Measurements from ENCODE around the gene SOHLH1. TPM values are rescaled to one million over a fixed set of nuclear protein-coding genes. Genes with fewer than 3 reads are reported as not detected.

The SOHLH1 gene
- polyA plus RNA-seq, 2 of the 4 experiments (the other 2 are of a cell fraction), result not detected

DNA sequence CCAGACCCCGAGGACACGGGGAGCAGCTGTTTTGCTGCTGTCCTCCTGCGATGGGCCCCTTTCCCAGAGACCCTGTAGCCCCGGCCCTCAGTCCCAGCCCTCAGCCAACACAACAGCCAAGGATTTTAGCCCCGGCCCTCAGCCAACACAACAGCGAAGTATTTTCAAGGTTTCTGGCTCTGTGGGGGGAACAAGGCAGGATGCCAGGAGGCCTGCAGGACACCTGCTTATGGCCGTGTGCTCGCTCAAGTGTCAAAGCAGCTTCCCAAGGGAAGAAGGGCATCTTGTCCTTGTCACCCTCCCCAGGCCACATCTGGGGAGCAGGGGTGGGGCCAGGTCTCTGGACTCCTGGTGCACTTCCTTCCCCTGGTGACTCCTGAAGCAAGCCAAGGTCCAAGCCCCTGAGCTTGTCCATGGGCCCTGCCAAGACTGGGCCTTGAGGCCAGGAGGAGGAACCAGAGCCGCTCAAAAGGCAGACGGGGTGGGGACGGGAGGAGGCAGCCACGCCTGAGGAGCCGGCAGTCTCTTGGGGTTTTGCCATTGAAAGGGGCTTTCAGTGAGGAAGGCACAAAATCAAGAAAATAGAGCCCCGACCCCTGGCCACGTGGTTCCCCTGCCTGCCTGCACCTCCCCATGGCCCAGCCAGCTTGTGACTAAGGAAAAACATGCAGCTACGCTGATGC, 13.5 kb upstream of the SOHLH1 start:
- ATAC-seq (no peak), DNase-seq (ENCODE audit: low read depth in 1 of 2, low spot score in 1 of 2) (no peak), FAIRE-seq (no peak)
- CTCF ChIA-PET, result interaction anchor here (0.7 to 1.6 kb wide), 5 partner anchors 10 to 153 kb away, joined by 3 to 6 read pairs (median 3); partner anchors contain the start of gene KCNT1
- TF ChIP-seq ESRRA (IDR thresholded peaks at IDR 0.05; ENCODE audit: borderline replicate concordance, low read length) (no peak), RCOR1 (IDR thresholded peaks at IDR 0.05; ENCODE audit: low read depth, low read length) (no peak), KDM5A (IDR thresholded peaks at IDR 0.05) (no peak), POLR2AphosphoS2 (conservative IDR thresholded peaks at IDR 0.05; ENCODE audit: low read length) (no peak), SMC3 (IDR thresholded peaks at IDR 0.05) (no peak), ZC3H11A (IDR thresholded peaks at IDR 0.05) (no peak), HDAC2 (IDR thresholded peaks at IDR 0.05) (no peak), HOXB5 (CRISPR knock-in tag; IDR thresholded peaks at IDR 0.05) (no peak), POLR2A (IDR thresholded peaks at IDR 0.05; ENCODE audit: low read length) (no peak), NPAS2 (CRISPR knock-in tag; IDR thresholded peaks at IDR 0.05; ENCODE audit: borderline replicate concordance) (no peak), JUNB (IDR thresholded peaks at IDR 0.05) (no peak), ZNF302 (CRISPR knock-in tag; IDR thresholded peaks at IDR 0.05) (no peak), ZFP36 (IDR thresholded peaks at IDR 0.05; ENCODE audit: borderline replicate concordance, partially characterized antibody) (no peak)
- TF ChIP-seq, protein P1, sequence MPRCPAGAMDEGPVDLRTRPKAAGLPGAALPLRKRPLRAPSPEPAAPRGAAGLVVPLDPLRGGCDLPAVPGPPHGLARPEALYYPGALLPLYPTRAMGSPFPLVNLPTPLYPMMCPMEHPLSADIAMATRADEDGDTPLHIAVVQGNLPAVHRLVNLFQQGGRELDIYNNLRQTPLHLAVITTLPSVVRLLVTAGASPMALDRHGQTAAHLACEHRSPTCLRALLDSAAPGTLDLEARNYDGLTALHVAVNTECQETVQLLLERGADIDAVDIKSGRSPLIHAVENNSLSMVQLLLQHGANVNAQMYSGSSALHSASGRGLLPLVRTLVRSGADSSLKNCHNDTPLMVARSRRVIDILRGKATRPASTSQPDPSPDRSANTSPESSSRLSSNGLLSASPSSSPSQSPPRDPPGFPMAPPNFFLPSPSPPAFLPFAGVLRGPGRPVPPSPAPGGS (IDR thresholded peaks at IDR 0.05), result no peak
- TF ChIP-seq, protein P2, sequence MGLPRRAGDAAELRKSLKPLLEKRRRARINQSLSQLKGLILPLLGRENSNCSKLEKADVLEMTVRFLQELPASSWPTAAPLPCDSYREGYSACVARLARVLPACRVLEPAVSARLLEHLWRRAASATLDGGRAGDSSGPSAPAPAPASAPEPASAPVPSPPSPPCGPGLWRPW (IDR thresholded peaks at IDR 0.05), result no peak
- TF ChIP-seq, protein P3, sequence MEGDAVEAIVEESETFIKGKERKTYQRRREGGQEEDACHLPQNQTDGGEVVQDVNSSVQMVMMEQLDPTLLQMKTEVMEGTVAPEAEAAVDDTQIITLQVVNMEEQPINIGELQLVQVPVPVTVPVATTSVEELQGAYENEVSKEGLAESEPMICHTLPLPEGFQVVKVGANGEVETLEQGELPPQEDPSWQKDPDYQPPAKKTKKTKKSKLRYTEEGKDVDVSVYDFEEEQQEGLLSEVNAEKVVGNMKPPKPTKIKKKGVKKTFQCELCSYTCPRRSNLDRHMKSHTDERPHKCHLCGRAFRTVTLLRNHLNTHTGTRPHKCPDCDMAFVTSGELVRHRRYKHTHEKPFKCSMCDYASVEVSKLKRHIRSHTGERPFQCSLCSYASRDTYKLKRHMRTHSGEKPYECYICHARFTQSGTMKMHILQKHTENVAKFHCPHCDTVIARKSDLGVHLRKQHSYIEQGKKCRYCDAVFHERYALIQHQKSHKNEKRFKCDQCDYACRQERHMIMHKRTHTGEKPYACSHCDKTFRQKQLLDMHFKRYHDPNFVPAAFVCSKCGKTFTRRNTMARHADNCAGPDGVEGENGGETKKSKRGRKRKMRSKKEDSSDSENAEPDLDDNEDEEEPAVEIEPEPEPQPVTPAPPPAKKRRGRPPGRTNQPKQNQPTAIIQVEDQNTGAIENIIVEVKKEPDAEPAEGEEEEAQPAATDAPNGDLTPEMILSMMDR (IDR thresholded peaks at IDR 0.05), result no peak
- TF ChIP-seq, protein P4, sequence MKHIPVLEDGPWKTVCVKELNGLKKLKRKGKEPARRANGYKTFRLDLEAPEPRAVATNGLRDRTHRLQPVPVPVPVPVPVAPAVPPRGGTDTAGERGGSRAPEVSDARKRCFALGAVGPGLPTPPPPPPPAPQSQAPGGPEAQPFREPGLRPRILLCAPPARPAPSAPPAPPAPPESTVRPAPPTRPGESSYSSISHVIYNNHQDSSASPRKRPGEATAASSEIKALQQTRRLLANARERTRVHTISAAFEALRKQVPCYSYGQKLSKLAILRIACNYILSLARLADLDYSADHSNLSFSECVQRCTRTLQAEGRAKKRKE (CRISPR knock-in tag; IDR thresholded peaks at IDR 0.05; ENCODE audit: low read depth), result no peak
- TF ChIP-seq, protein P5, sequence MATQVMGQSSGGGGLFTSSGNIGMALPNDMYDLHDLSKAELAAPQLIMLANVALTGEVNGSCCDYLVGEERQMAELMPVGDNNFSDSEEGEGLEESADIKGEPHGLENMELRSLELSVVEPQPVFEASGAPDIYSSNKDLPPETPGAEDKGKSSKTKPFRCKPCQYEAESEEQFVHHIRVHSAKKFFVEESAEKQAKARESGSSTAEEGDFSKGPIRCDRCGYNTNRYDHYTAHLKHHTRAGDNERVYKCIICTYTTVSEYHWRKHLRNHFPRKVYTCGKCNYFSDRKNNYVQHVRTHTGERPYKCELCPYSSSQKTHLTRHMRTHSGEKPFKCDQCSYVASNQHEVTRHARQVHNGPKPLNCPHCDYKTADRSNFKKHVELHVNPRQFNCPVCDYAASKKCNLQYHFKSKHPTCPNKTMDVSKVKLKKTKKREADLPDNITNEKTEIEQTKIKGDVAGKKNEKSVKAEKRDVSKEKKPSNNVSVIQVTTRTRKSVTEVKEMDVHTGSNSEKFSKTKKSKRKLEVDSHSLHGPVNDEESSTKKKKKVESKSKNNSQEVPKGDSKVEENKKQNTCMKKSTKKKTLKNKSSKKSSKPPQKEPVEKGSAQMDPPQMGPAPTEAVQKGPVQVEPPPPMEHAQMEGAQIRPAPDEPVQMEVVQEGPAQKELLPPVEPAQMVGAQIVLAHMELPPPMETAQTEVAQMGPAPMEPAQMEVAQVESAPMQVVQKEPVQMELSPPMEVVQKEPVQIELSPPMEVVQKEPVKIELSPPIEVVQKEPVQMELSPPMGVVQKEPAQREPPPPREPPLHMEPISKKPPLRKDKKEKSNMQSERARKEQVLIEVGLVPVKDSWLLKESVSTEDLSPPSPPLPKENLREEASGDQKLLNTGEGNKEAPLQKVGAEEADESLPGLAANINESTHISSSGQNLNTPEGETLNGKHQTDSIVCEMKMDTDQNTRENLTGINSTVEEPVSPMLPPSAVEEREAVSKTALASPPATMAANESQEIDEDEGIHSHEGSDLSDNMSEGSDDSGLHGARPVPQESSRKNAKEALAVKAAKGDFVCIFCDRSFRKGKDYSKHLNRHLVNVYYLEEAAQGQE (IDR thresholded peaks at IDR 0.05), result no peak
- WGBS (ENCODE audit: missing lambda C conversion rate), result 21% methylated on average over 14 of the region's 16 CpGs
- Histone ChIP-seq H3K4me3 (no peak overlapping the region), H3K4me1 (no peaks in the 10 kb centered on the region), H3K4me2 (no peak overlapping the region), H3K9me3 (no peaks in the 10 kb centered on the region), H3K27ac (no peak overlapping the region)
- POLR2A ChIA-PET, result no interaction called here

DNA sequence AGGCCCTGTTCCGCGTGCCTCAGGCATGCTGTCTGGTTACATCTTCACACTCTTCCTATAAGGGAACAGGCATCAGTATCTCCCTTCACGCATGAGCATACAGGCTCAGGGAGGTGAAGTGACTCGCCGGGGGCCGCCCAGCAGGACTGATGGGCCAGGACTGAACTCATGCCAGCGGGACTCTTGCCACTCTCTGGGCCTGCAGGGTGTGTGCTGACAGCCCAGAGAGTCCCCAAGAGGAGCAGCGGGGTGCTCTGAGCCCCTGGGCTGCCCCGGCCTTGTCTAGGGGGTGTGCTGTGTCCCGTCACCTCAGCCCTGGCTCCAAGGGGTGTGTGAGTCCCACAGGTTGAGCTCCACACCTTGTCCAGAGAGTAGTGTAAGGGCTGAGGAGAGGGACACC, 12.6 kb upstream of the SOHLH1 start:
- Histone ChIP-seq H3K4me2 (no peak overlapping the region), H3K4me3 (no peak overlapping the region), H3K27ac (no peak overlapping the region), H3K4me1 (no peaks in the 10 kb centered on the region), H3K9me3 (no peaks in the 10 kb centered on the region)
- TF ChIP-seq EP300 (IDR thresholded peaks at IDR 0.05) (no peak), RCOR1 (IDR thresholded peaks at IDR 0.05; ENCODE audit: low read depth, low read length) (no peak), RARB (CRISPR knock-in tag; IDR thresholded peaks at IDR 0.05) (no peak), JUNB (IDR thresholded peaks at IDR 0.05) (no peak), ESRRA (IDR thresholded peaks at IDR 0.05; ENCODE audit: borderline replicate concordance, low read length) (no peak), NPAS2 (CRISPR knock-in tag; IDR thresholded peaks at IDR 0.05; ENCODE audit: borderline replicate concordance) (no peak), PHF8 (IDR thresholded peaks at IDR 0.05; ENCODE audit: borderline replicate concordance, low read depth) (no peak), CHD2 (IDR thresholded peaks at IDR 0.05; ENCODE audit: low read length, partially characterized antibody) (no peak), MYC (IDR thresholded peaks at IDR 0.05; ENCODE audit: borderline replicate concordance, low read length) (no peak), MAFK (IDR thresholded peaks at IDR 0.05; ENCODE audit: partially characterized antibody) (no peak), JUN (IDR thresholded peaks at IDR 0.05) (no peak)
- TF ChIP-seq, protein P6, sequence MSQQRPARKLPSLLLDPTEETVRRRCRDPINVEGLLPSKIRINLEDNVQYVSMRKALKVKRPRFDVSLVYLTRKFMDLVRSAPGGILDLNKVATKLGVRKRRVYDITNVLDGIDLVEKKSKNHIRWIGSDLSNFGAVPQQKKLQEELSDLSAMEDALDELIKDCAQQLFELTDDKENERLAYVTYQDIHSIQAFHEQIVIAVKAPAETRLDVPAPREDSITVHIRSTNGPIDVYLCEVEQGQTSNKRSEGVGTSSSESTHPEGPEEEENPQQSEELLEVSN (IDR thresholded peaks at IDR 0.05; ENCODE audit: borderline replicate concordance, low read depth), result no peak
- WGBS (ENCODE audit: missing lambda C conversion rate), result 42% methylated on average over 8 of the region's 10 CpGs
- ATAC-seq (no peak), FAIRE-seq (no peak), DNase-seq (ENCODE audit: low read depth in 1 of 2, low spot score in 1 of 2) (no peak)
- ChIA-PET CTCF (interaction anchor here (1.9 kb wide), 1 partner anchor 9 kb away, joined by 7 read pairs; the partner anchor contains the start of gene KCNT1), POLR2A (no interaction called here)

Data from A549 (cell line).